Measurements from ENCODE around the gene GPR162.

The GPR162 gene

GRCh38 chr12:6821591-6822425, at the start of gene GPR162:
Gene GPR162, plus strand, starts transcription at chr12:6821821. Its CDS starts 2,078 bp downstream, at chr12:6823899.
- no peak for DNase-seq (ENCODE audit: low read depth in 2 of 2)

- DNase-seq (ENCODE audit: low read depth in 2 of 2) = no peak
Observed at GRCh38 chr12:6772331-6772695, 49.3 kb upstream of the GPR162 start, which contains the start of gene LAG3. Gene LAG3, plus strand, starts transcription at chr12:6772520. Its CDS starts 333 bp downstream, at chr12:6772853.

- DNase-seq (ENCODE audit: low read depth in 2 of 2) = no peak
Observed at GRCh38 chr12:6772726-6773589, 48.7 kb upstream of the GPR162 start.

GRCh38 chr12:6773590-6774351, 47.9 kb upstream of the GPR162 start:
- DNase-seq (ENCODE audit: low read depth in 2 of 2) = no peak

DNA sequence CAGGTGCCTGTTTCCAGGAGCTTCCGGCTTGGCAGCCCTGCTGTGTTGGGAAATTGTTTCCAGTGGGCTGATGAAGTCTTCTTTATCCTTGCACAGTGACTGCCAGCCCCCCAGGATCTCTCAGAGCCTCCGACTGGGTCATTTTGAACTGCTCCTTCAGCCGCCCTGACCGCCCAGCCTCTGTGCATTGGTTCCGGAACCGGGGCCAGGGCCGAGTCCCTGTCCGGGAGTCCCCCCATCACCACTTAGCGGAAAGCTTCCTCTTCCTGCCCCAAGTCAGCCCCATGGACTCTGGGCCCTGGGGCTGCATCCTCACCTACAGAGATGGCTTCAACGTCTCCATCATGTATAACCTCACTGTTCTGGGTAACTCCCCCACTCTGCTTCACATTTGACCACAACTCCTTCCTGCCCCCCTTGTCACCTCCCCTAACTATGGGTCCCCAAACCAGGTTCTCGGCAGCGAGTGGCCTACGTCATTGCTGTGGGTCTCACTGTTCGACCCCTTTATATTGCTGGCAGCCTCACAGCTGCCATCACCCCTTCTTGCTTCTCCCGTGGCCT, 47.0 kb upstream of the GPR162 start:
- DNase-seq (ENCODE audit: low read depth in 2 of 2) = no peak

- no peak for DNase-seq (ENCODE audit: low read depth in 2 of 2)
Observed at GRCh38 chr12:6775185-6776174, 46.1 kb upstream of the GPR162 start.

- no peak for DNase-seq (ENCODE audit: low read depth in 2 of 2)
Observed at GRCh38 chr12:6777386-6777785, 44.2 kb upstream of the GPR162 start.

- no peak for DNase-seq (ENCODE audit: low read depth in 2 of 2)
Observed at GRCh38 chr12:6778217-6778573, 43.4 kb upstream of the GPR162 start.

- peak; percentile 80 for DNase-seq (ENCODE audit: low read depth in 2 of 2)
Observed at GRCh38 chr12:6778574-6779550, 42.8 kb upstream of the GPR162 start.

- no peak for DNase-seq (ENCODE audit: low read depth in 2 of 2)
Observed at GRCh38 chr12:6779708-6780432, 41.8 kb upstream of the GPR162 start.

DNA sequence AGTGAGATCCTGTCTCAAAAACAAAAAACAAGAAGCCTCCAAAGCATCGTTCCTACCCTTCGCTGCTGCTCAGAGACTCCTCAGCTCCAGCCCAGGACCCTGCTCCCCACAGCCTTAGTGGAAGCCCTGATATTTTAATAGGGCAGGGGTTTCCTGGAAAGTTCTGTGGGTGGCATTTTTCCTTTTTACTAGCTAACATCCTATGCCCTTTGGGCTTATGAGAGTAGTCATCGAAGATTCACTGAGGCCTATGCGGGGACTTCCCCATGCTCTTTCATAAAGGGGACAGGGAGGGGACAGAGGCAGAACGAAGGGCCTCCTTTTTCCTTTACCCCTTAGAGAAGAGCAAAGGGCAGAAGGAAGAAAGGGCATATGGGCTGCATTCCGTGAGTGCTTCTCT, 41.0 kb upstream of the GPR162 start:
- no peak for DNase-seq (ENCODE audit: low read depth in 2 of 2)

DNA sequence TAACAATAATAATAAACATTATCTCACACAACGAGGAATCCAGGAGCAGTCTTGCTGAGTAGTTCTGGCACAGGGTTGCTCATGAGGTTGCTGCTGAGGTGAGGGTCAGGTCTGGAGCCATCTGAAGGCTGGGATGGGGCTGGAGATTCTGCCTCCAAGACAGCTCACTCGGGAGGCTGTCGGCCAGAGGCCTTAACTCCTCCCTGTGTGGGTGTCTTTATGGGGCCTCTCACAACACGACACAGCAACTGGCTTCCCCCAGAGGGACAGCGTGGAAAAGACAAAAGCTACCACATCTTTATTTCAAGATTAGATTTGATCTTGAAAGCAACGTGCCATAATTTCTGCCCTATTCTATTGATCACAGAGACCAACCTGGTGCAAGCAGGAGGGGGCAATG, 39.5 kb upstream of the GPR162 start:
- no peak for DNase-seq (ENCODE audit: low read depth in 2 of 2)

DNA sequence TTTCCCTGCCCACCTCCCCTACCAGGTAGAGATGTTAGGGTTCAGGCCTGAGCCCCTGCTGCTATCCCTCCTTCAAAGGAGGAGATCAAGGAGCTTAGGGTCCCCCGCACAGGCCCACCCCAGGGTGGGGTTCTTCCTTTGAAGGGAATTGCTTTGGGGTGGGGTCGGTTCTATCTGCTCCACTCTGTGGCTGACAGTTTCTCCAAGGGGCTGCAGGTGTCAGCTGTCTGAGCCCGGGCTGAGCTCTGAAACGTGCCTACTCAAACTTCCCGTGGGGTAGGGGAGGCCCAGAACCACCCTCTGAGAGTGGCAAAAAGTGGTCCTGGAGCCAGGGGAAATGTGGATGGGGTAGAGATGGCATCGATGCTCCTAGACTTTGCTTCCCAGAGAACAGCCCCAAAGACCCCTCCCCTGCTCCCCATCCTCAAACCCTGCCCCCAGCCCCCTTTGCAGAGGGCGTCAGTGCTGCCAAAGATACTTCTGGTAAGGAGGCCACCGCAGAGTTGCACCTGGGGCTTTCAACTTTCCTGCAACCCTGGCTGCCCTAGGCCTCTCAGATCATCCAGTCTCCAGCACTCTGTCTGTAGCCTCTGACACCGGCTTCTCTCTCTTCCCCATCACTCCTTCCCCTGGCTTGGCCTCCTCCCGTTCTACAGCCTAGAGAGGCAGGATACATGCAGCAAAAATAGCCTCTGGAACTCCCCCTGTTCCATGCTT, 38.6 kb upstream of the GPR162 start:
- DNase-seq (ENCODE audit: low read depth in 2 of 2) = no peak

DNA sequence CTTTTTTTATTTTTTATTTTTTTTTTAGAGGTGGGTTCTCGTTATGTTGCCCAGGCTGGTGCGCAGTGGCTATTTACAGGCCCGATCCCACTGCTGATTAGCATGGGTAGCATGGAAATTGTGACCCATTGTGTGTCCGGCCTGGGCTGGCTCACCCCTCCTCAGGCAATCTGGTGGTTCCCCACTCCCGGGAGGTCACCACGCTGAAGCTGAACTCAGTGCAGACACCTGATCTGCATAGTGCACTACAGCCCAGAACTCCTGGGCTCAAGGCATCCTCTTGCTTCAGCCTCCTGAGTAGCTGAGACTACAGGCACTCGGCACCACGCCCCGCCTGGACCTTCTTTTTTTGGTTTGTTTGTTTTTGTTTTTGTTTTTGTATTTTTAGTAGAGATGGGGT, 37.8 kb upstream of the GPR162 start:
- DNase-seq (ENCODE audit: low read depth in 2 of 2) = no peak

- DNase-seq (ENCODE audit: low read depth in 2 of 2) = no peak
Observed at GRCh38 chr12:6784296-6784695, 37.3 kb upstream of the GPR162 start.

DNA sequence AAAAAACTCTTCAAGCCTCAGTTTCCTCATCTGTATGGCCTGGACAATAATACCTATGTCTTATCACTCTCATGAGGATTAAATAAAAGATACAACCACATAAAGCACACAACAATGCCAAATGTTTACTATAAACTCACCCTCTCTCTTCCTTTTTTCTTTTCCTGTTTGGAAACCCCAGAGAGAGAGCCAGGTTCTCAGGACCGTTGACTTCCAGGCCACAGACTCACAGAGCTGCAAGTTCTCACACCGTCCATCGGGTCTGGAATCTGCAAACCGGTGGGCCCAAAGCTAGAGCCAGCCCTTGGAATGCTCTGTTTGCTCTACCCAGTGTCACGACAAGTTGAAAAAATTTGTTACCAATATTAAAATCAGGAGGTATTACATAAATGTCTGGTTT, 36.9 kb upstream of the GPR162 start:
- no peak for DNase-seq (ENCODE audit: low read depth in 2 of 2)

DNA sequence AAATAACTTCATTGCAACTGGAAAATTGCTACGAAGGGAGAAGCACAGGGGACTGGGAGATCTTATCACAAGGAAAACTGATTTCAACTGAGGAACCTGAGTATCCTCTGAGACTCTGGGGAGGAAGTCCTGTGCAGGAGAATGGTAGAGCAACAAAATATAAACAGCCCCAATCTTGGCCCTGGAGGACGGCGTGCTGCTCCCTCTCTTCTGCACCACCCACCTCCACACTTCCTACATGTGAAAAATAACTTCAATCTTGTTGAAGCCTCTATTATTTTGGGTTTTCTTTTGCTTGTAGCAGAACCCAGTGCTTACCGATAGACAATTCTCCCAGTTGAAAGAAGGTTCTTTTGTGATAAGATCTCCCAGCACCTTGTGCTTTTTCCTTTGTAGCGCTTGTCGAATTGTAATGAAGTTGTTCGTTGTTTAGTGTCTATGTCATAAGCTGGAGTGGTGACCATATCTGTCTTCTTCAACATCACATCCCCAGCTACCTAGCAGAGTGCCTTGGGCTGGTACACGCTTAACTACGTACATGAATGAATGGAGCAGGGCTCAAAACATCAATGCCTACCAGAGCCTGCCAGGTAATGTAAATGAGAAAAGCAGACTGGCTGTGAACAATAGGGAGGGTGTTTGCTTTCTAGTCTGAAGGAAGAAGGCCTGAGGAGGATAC, 35.1 kb upstream of the GPR162 start:
- DNase-seq (ENCODE audit: low read depth in 2 of 2) = no peak
